K562 (cell line): ENCODE results near the gene SPOCD1. TPM values are rescaled to one million over a fixed set of nuclear protein-coding genes. Genes with fewer than 3 reads are reported as not detected.

Experiments used
- ETV6 ChIP-seq, 3 experiments: fragments of 150-350 bp in 1 of 3; sonication (generic) in 1 of 3; formaldehyde crosslinking in 1 of 3; IDR thresholded peaks; 2 replicates each; pipeline versions ENCODE4 v1.6.1 to v1.8.0; 2014 to 2022; ENCODE audit warnings: borderline replicate concordance in 2 of 3, low read depth in 2 of 3, antibody characterized with exemption in 1 of 3, low read length in 1 of 3, mild to moderate bottlenecking in 1 of 3, missing genetic modification reagents in 1 of 3
- HDAC2 ChIP-seq: fragments of 450-650 bp; IDR thresholded peaks from 2 replicates; pipeline ENCODE4 v1.6.1; 2016; ENCODE audit warnings: mild to moderate bottlenecking
- MEF2A ChIP-seq: IDR thresholded peaks from 2 replicates; pipeline ENCODE4 v1.6.1; 2011; ENCODE audit warnings: low read depth, mild to moderate bottlenecking, low read length, moderate library complexity; ENCODE audit not compliant: control insufficient read depth
- MEF2D ChIP-seq: conservative IDR thresholded peaks from 2 replicates; pipeline ENCODE4 v1.6.1; 2016; ENCODE audit warnings: low read depth, missing genetic modification characterization, missing compliant biosample characterization
- MXI1 ChIP-seq: IDR thresholded peaks from 2 replicates; pipeline ENCODE4 v1.6.1; 2011; ENCODE audit warnings: low read depth, mild to moderate bottlenecking, improper control_type of control experiment, low read length
- NONO ChIP-seq, 2 experiments: fragments of 200-400 bp in 1 of 2; fragments of 450-650 bp in 1 of 2; formaldehyde crosslinking in 1 of 2; IDR thresholded peaks; 2 replicates each; pipeline ENCODE4 v1.6.1; 2017; ENCODE audit warnings: low read depth in 2 of 2, mild to moderate bottlenecking in 2 of 2, moderate library complexity in 2 of 2, low read length in 1 of 2
- PHB ChIP-seq: fragments of 250-450 bp; sonication (Bioruptor Pico); IDR thresholded peaks from 2 replicates; pipeline ENCODE4 v1.5.0; 2021
- POLR2AphosphoS5 ChIP-seq: IDR thresholded peaks from 2 replicates; pipeline ENCODE4 v1.6.1; 2011; ENCODE audit warnings: mild to moderate bottlenecking, low read depth, low read length, moderate library complexity; ENCODE audit not compliant: control insufficient read depth, insufficient read depth
- SMAD1 ChIP-seq: fragments of 150-350 bp; IDR thresholded peaks from 2 replicates; pipeline ENCODE4 v1.6.1; 2014; ENCODE audit warnings: low read length, low read depth; ENCODE audit not compliant: partially characterized antibody
- SP1 ChIP-seq: sonication (generic); formaldehyde crosslinking; IDR thresholded peaks from 2 replicates; pipeline ENCODE4 v1.8.1; 2022; ENCODE audit warnings: mild to moderate bottlenecking, missing genetic modification reagents
- TBL1XR1 ChIP-seq, 2 experiments: IDR thresholded peaks; 2 replicates each; pipeline ENCODE4 v1.6.1; 2012; ENCODE audit warnings: improper control_type of control experiment in 2 of 2, low read length in 2 of 2, mild to moderate bottlenecking in 1 of 2
- ZBTB17 ChIP-seq: fragments of 450-650 bp; formaldehyde crosslinking; IDR thresholded peaks from 2 replicates; pipeline ENCODE4 v1.4.0; 2020; ENCODE audit warnings: mild to moderate bottlenecking
- polyA plus RNA-seq, 8 experiments: library from polyadenylated mRNA; depleted of rRNA in 4 of 8; stranded (reverse) in 5 of 8; unstranded in 3 of 8; fragments of >200 nt; fragmentation: Nextera tagmentation in 2 of 8; fragmentation: Illumina TruSeq in 1 of 8; extraction: Ambion mirVana in 2 of 8; extraction: Trizol in 1 of 8; gene quantifications; 2 replicates each; pipeline versions ENCODE4 v1.2.1 to v1.2.3, GENCODE V29; 2011 to 2014; ENCODE audit warnings: inconsistent platforms in 1 of 8, missing spikeins in 1 of 8
- total RNA-seq, 7 experiments: library from RNA; depleted of rRNA in 6 of 7; stranded (reverse); fragments of >200 nt in 6 of 7; fragmentation: Illumina TruSeq in 2 of 7; extraction: Trizol in 2 of 7; gene quantifications; 2 replicates each; pipeline versions ENCODE4 v1.2.1 to v1.2.3, GENCODE V29; 2011 to 2021; ENCODE audit warnings: low replicate concordance in 1 of 7
- TF ChIP-seq, protein P1 (sequence below): sonication (generic); formaldehyde crosslinking; IDR thresholded peaks from 2 replicates; pipeline ENCODE4 v1.8.0; 2022; ENCODE audit warnings: mild to moderate bottlenecking, missing genetic modification reagents
- TF ChIP-seq, protein P2 (sequence below), 2 experiments: fragments of 450-650 bp; IDR thresholded peaks; 2 replicates each; pipeline ENCODE4 v1.6.1; 2018; ENCODE audit warnings: mild to moderate bottlenecking in 2 of 2, low read depth in 1 of 2; ENCODE audit not compliant: partially characterized antibody in 2 of 2
- TF ChIP-seq, protein P3 (sequence below): fragments of 450-650 bp; IDR thresholded peaks from 2 replicates; pipeline ENCODE4 v1.7.1; 2018; ENCODE audit warnings: mild to moderate bottlenecking, low read depth; ENCODE audit not compliant: partially characterized antibody
- TF ChIP-seq, protein P4 (sequence below): fragments of 250-450 bp; sonication (Bioruptor Pico); IDR thresholded peaks from 2 replicates; pipeline ENCODE4 v1.8.0; 2021; ENCODE audit warnings: moderate library complexity, mild to moderate bottlenecking, inconsistent platforms
- TF ChIP-seq, protein P5 (sequence below): sonication (generic); formaldehyde crosslinking; IDR thresholded peaks from 2 replicates; pipeline ENCODE4 v1.8.0; 2023; ENCODE audit warnings: mild to moderate bottlenecking, missing genetic modification reagents

SPOCD1 gene
- total and polyA plus RNA-seq, 9 of the 15 experiments (the other 6 are each of a cell fraction or from before 2014, with no cell fraction given) = 0.03 to 0.71 (median 0.26) TPM; not detected in 1

DNA sequence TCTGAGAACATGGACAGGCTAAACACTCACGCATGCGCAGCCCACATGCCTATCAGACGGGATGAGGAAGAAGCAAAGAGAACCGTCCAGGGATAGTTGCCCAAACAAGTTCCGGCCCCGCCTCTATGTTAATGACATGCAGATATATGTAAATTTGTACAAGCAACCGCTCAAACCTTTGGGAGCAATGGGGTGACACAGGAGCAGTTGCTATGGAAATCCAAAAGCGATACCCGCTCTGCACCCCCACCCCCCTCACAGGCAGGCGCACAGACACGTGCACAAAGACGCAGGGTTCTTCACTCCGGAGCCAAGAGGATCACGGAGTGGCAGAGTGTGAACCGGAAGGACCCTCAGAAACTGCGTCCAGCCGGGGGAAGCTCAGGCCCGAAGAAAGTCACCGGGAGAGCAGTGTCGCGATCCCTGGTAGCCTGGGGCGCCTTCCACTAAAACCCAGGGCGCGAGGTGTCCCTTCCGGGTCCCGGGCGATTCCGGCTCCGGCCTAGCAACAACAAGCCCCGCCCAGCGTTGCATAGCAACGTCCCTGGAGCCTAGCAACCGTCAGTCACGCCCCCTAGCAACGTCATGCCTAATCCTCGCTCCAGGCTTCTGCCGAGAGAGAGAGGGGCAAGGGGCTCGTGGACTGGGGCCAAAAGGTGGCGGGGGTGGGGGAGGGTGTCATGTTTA, 27.5 kb downstream of the SPOCD1 start (continued):
- TF ChIP-seq SP1 (CRISPR knock-in tag) (peak; percentile 76), ETV6 (IDR thresholded peaks at IDR 0.05; ENCODE audit: borderline replicate concordance in 1 of 2, low read depth in 2 of 2, low read length in 1 of 2) (no peak), ETV6 (CRISPR knock-in tag; IDR thresholded peaks at IDR 0.05; ENCODE audit: borderline replicate concordance) (no peak), TBL1XR1 (IDR thresholded peaks at IDR 0.05; ENCODE audit: low read length in 2 of 2) (no peak; a peak in 2 of 4 replicates), NONO (IDR thresholded peaks at IDR 0.05; ENCODE audit: low read depth in 2 of 2, low read length in 1 of 2) (peak in 1 of 2 experiments; percentile 58; a peak in 1 of 4 replicates), HDAC2 (peak; percentile 25; the same call in 1 of the 2 replicates), SMAD1 (peak; percentile 29), MXI1 (peak; percentile 99), ZBTB17 (CRISPR knock-in tag) (no peak), MEF2A (no peak), POLR2AphosphoS5 (0 out of 2 replicates have a peak, but pooled peaks have one; percentile 65), PHB (0 out of 2 replicates have a peak, but pooled peaks have one; percentile 39), MEF2D (tag) (no peak)
- TF ChIP-seq, protein P1, sequence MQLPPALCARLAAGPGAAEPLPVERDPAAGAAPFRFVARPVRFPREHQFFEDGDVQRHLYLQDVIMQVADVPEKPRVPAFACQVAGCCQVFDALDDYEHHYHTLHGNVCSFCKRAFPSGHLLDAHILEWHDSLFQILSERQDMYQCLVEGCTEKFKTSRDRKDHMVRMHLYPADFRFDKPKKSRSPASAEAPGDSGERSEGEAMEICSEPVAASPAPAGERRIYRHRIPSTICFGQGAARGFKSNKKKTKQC (CRISPR knock-in tag) = peak; percentile 64; the same call in 1 of the 2 replicates
- TF ChIP-seq, protein P2, sequence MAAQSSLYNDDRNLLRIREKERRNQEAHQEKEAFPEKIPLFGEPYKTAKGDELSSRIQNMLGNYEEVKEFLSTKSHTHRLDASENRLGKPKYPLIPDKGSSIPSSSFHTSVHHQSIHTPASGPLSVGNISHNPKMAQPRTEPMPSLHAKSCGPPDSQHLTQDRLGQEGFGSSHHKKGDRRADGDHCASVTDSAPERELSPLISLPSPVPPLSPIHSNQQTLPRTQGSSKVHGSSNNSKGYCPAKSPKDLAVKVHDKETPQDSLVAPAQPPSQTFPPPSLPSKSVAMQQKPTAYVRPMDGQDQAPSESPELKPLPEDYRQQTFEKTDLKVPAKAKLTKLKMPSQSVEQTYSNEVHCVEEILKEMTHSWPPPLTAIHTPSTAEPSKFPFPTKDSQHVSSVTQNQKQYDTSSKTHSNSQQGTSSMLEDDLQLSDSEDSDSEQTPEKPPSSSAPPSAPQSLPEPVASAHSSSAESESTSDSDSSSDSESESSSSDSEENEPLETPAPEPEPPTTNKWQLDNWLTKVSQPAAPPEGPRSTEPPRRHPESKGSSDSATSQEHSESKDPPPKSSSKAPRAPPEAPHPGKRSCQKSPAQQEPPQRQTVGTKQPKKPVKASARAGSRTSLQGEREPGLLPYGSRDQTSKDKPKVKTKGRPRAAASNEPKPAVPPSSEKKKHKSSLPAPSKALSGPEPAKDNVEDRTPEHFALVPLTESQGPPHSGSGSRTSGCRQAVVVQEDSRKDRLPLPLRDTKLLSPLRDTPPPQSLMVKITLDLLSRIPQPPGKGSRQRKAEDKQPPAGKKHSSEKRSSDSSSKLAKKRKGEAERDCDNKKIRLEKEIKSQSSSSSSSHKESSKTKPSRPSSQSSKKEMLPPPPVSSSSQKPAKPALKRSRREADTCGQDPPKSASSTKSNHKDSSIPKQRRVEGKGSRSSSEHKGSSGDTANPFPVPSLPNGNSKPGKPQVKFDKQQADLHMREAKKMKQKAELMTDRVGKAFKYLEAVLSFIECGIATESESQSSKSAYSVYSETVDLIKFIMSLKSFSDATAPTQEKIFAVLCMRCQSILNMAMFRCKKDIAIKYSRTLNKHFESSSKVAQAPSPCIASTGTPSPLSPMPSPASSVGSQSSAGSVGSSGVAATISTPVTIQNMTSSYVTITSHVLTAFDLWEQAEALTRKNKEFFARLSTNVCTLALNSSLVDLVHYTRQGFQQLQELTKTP (IDR thresholded peaks at IDR 0.05; ENCODE audit: low read depth in 1 of 2, partially characterized antibody in 2 of 2) = peak in 1 of 2 experiments; percentile 60
- TF ChIP-seq, protein P3, sequence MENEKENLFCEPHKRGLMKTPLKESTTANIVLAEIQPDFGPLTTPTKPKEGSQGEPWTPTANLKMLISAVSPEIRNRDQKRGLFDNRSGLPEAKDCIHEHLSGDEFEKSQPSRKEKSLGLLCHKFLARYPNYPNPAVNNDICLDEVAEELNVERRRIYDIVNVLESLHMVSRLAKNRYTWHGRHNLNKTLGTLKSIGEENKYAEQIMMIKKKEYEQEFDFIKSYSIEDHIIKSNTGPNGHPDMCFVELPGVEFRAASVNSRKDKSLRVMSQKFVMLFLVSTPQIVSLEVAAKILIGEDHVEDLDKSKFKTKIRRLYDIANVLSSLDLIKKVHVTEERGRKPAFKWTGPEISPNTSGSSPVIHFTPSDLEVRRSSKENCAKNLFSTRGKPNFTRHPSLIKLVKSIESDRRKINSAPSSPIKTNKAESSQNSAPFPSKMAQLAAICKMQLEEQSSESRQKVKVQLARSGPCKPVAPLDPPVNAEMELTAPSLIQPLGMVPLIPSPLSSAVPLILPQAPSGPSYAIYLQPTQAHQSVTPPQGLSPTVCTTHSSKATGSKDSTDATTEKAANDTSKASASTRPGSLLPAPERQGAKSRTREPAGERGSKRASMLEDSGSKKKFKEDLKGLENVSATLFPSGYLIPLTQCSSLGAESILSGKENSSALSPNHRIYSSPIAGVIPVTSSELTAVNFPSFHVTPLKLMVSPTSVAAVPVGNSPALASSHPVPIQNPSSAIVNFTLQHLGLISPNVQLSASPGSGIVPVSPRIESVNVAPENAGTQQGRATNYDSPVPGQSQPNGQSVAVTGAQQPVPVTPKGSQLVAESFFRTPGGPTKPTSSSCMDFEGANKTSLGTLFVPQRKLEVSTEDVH = peak; percentile 78
- TF ChIP-seq, protein P4, sequence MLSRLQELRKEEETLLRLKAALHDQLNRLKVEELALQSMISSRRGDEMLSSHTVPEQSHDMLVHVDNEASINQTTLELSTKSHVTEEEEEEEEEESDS (CRISPR knock-in tag) = peak; percentile 77
- TF ChIP-seq, protein P5, sequence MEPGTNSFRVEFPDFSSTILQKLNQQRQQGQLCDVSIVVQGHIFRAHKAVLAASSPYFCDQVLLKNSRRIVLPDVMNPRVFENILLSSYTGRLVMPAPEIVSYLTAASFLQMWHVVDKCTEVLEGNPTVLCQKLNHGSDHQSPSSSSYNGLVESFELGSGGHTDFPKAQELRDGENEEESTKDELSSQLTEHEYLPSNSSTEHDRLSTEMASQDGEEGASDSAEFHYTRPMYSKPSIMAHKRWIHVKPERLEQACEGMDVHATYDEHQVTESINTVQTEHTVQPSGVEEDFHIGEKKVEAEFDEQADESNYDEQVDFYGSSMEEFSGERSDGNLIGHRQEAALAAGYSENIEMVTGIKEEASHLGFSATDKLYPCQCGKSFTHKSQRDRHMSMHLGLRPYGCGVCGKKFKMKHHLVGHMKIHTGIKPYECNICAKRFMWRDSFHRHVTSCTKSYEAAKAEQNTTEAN (CRISPR knock-in tag) = no peak
